H1 (cell line): ENCODE results near the gene SCGB1D2. TPM values are rescaled to one million over a fixed set of nuclear protein-coding genes. Genes with fewer than 3 reads are reported as not detected.

Source experiments
- CBX5 ChIP-seq: fragments of 300-800, 300-1000 bp; sonication (generic); IDR thresholded peaks from 2 replicates; pipeline ENCODE4 v1.7.1; 2016; ENCODE audit warnings: antibody characterized with exemption, low read length, low read depth
- SAP30 ChIP-seq: fragments of 300-600 bp; sonication (generic); IDR thresholded peaks from 2 replicates; pipeline ENCODE4 v1.7.1; 2012; ENCODE audit warnings: low read length, moderate library complexity, mild to moderate bottlenecking, inconsistent platforms; ENCODE audit not compliant: insufficient read depth, insufficient replicate concordance
- SP1 ChIP-seq: IDR thresholded peaks from 2 replicates; pipeline ENCODE4 v1.6.1; 2011; ENCODE audit warnings: low read depth, low read length
- SP4 ChIP-seq: IDR thresholded peaks from 2 replicates; pipeline ENCODE4 v1.6.1; 2012; ENCODE audit warnings: low read length, inconsistent platforms
- SRF ChIP-seq: IDR thresholded peaks from 2 replicates; pipeline ENCODE4 v1.6.1; 2011; ENCODE audit warnings: mild to moderate bottlenecking, low read depth, low read length, moderate library complexity
- TAF7 ChIP-seq: optimal IDR thresholded peaks from 2 replicates; pipeline ENCODE3; 2011; ENCODE audit warnings: low read depth, mild to moderate bottlenecking, inconsistent platforms, low read length, moderate library complexity, borderline replicate concordance
- polyA plus RNA-seq, 7 experiments: library from polyadenylated mRNA; depleted of rRNA in 3 of 7; stranded (reverse) in 5 of 7; unstranded in 2 of 7; fragments of >200 nt in 5 of 7; fragments of 200-250 nt in 2 of 7; gene quantifications; 1 replicate in 5 of 7; 2 replicates in 1 of 7; 4 replicates in 1 of 7; pipeline versions ENCODE4 v1.2.1 to v1.2.3, GENCODE V29; 2011 to 2013; ENCODE audit warnings: missing spikeins in 2 of 7, mixed read lengths in 2 of 7
- total RNA-seq: library from RNA; stranded (reverse); fragmentation: NEBNext Ultra II Directional; extraction: Animal tissue kit (Norgen Biotek cat#: 25700); gene quantifications from 2 replicates; pipeline ENCODE4 v1.2.1, GENCODE V29; 2021
- TF ChIP-seq, protein P1 (sequence below), 3 experiments: IDR thresholded peaks; 1 replicate in 2 of 3; 2 replicates in 1 of 3; pipeline versions ENCODE4 v1.5.1 to v1.6.1; 2011; ENCODE audit warnings: low read length in 3 of 3, mild to moderate bottlenecking in 3 of 3, inconsistent platforms in 2 of 3, low read depth in 1 of 3, moderate library complexity in 1 of 3; ENCODE audit not compliant: insufficient read depth in 1 of 3; ENCODE audit errors: control extremely low read depth in 1 of 3

SCGB1D2 gene
- total and polyA plus RNA-seq, 2 of the 8 experiments (the other 6 are each of a cell fraction or from before 2014, with no cell fraction given) = not detected

DNA sequence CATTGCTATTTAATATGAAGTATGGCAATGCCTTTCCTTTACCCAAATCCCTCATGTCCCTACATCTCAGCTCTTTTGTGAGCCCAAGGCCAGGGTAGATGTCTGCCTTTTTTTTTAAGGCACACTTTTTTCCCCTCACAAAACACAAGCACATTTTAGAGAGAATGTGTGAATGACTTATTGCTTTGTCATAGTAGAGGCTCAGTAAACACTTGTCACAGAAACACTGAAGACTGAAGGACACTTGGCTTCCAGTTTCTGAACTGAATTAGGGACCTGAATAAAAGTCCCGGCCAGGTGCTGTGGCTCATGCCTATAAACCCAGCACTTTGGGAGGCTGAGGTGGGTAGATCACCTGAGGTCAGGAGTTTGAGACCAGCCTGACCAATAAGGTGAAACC, 25.0 kb downstream of the SCGB1D2 start (continued):
- TF ChIP-seq SP4 (no peak), SP1 (no peak), SRF (no peak), TAF7 (no peak), SAP30 (no peak), CBX5 (no peak)
- TF ChIP-seq, protein P1, sequence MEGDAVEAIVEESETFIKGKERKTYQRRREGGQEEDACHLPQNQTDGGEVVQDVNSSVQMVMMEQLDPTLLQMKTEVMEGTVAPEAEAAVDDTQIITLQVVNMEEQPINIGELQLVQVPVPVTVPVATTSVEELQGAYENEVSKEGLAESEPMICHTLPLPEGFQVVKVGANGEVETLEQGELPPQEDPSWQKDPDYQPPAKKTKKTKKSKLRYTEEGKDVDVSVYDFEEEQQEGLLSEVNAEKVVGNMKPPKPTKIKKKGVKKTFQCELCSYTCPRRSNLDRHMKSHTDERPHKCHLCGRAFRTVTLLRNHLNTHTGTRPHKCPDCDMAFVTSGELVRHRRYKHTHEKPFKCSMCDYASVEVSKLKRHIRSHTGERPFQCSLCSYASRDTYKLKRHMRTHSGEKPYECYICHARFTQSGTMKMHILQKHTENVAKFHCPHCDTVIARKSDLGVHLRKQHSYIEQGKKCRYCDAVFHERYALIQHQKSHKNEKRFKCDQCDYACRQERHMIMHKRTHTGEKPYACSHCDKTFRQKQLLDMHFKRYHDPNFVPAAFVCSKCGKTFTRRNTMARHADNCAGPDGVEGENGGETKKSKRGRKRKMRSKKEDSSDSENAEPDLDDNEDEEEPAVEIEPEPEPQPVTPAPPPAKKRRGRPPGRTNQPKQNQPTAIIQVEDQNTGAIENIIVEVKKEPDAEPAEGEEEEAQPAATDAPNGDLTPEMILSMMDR (IDR thresholded peaks at IDR 0.05; ENCODE audit: control extremely low read depth in 1 of 3, insufficient read depth in 1 of 3, low read depth in 1 of 3, low read length in 3 of 3) = no peak
